ENCODE measurements around the gene KCTD7.
"Not testable (repeated sequence)": the region's sequence is repeated elsewhere in the genome, so short reads cannot be mapped to it uniquely, and the experiment has no call there.

- TF ChIP-seq, protein P1, sequence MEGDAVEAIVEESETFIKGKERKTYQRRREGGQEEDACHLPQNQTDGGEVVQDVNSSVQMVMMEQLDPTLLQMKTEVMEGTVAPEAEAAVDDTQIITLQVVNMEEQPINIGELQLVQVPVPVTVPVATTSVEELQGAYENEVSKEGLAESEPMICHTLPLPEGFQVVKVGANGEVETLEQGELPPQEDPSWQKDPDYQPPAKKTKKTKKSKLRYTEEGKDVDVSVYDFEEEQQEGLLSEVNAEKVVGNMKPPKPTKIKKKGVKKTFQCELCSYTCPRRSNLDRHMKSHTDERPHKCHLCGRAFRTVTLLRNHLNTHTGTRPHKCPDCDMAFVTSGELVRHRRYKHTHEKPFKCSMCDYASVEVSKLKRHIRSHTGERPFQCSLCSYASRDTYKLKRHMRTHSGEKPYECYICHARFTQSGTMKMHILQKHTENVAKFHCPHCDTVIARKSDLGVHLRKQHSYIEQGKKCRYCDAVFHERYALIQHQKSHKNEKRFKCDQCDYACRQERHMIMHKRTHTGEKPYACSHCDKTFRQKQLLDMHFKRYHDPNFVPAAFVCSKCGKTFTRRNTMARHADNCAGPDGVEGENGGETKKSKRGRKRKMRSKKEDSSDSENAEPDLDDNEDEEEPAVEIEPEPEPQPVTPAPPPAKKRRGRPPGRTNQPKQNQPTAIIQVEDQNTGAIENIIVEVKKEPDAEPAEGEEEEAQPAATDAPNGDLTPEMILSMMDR (IDR thresholded peaks at IDR 0.05; ENCODE audit: low read depth, low read length): not testable (repeated sequence)
- not testable (repeated sequence) for TF ChIP-seq EZH2phosphoT487 (IDR thresholded peaks at IDR 0.05; ENCODE audit: low read depth)
Measured at GRCh38 chr7:66671486-66671885, 42.8 kb downstream of the KCTD7 start.

Data from OCI-LY3 (cell line).